HG03565 (cell line): ENCODE data around the gene CLRN2.
"Not testable (repeated sequence)": the region's sequence is repeated elsewhere in the genome, so short reads cannot be mapped to it uniquely, and the experiment has no call there.

Experiments used
- ATAC-seq: cut with Tn5 transposase; IDR thresholded peaks from one replicate; pipeline ENCODE4 v1.9.1; 2021; ENCODE audit warnings: mild to moderate bottlenecking, moderate library complexity; ENCODE audit not compliant: unreplicated experiment

CLRN2 gene

GRCh38 chr4:17544205-17544604 lies 29.2 kb downstream of the CLRN2 start:
- ATAC-seq: no peak

- no peak for ATAC-seq
Measured at GRCh38 chr4:17544831-17545234, 29.9 kb downstream of the CLRN2 start.

- no peak for ATAC-seq
Measured at GRCh38 chr4:17545374-17546140, 30.6 kb downstream of the CLRN2 start.

- no peak for ATAC-seq
Measured at GRCh38 chr4:17546222-17546621, 31.3 kb downstream of the CLRN2 start.

GRCh38 chr4:17546678-17547077 lies 31.7 kb downstream of the CLRN2 start:
- ATAC-seq: no peak

GRCh38 chr4:17550549-17550948 lies 35.6 kb downstream of the CLRN2 start:
- no peak for ATAC-seq

- no peak for ATAC-seq
Measured at GRCh38 chr4:17552427-17552826, 37.5 kb downstream of the CLRN2 start.

- ATAC-seq: no peak
Measured at GRCh38 chr4:17554568-17554967, 39.6 kb downstream of the CLRN2 start.

- ATAC-seq: no peak
Measured at GRCh38 chr4:17556498-17556897, 41.5 kb downstream of the CLRN2 start.

GRCh38 chr4:17557880-17558279 lies 42.9 kb downstream of the CLRN2 start:
- ATAC-seq: no peak

GRCh38 chr4:17558941-17559708 lies 44.2 kb downstream of the CLRN2 start:
- no peak for ATAC-seq

GRCh38 chr4:17559709-17560048 lies 44.7 kb downstream of the CLRN2 start:
- ATAC-seq: no peak

GRCh38 chr4:17560065-17560673 lies 45.2 kb downstream of the CLRN2 start:
- ATAC-seq: no peak

- ATAC-seq: no peak
Measured at GRCh38 chr4:17561195-17561909, 46.4 kb downstream of the CLRN2 start.

- no peak for ATAC-seq
Measured at GRCh38 chr4:17562157-17562556, 47.2 kb downstream of the CLRN2 start.

GRCh38 chr4:17565846-17566245 lies 50.9 kb downstream of the CLRN2 start:
- ATAC-seq: no peak

- ATAC-seq: no peak
Measured at GRCh38 chr4:17567271-17567670, 52.3 kb downstream of the CLRN2 start.

- ATAC-seq: no peak
Measured at GRCh38 chr4:17574206-17574605, 59.2 kb downstream of the CLRN2 start.

- not testable (repeated sequence) for ATAC-seq
Measured at GRCh38 chr4:17575177-17575576, 60.2 kb downstream of the CLRN2 start.
